GM04503 (cell line): ENCODE results near the gene SEMA5A.

Experiments
- DNase-seq: peaks from one replicate; pipeline ENCODE4 v3.0.0-alpha.2; 2012; ENCODE audit warnings: low read depth

Gene SEMA5A

DNA sequence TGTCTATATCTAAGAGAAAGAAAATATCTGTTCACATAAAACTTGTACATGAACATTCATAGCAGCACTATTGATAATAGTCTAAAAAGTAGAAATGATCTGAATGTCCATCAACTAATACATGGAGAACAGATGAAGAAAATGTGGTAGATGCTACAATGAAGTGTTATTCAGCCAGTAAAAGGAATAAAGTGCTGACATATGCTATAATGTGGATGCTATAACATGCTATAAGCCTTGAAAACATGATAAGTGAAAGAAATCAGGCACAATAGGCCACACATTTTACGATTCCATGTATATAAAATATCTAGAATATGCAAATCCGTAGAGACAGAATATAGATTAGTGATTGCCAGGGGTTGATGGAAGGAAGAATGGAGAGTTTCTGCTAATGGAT, 146.8 kb downstream of the SEMA5A start:
- DNase-seq, result no peak

DNA sequence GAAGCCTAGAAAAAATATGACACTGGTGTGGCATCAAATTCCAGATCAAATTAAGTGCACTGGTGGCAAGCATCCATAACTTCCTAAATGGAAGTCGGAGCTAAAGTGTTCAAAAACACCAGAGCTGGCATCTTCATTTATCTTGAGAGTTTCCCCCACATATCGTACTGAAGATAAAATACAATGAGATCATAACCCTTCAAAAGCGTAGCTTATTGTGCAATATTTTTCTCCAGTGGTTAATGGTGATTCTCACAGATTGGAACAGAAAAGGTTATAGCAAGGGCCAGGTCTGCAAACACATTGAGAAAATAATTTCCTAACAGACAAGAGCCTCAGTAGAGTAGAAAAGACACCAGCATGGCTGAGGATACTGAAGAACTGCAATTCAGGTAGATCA, 147.6 kb downstream of the SEMA5A start:
- DNase-seq, result no peak

DNA sequence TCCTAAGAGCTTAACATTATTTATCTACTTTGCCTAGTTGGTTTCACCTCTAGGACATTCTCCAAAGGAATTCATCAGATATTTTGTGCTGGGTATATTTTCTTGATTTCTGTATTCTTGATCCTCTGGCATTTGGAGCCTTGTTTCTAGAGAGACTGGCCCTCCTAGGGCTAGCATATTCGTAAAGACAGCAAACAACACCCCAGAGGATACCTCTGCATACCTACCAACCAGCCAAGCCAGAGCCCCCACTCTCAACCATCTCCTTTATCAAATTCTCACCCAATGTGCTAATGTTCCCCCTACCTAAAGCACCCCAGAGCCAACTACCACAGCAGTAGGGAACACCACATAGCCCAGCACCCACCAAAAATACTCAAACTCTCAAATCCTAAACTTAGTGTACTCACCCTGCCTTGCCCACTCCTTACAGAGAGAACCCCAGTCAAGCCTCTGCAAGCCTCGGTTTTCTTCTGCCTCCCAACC, 149.5 kb downstream of the SEMA5A start:
- no peak for DNase-seq

DNA sequence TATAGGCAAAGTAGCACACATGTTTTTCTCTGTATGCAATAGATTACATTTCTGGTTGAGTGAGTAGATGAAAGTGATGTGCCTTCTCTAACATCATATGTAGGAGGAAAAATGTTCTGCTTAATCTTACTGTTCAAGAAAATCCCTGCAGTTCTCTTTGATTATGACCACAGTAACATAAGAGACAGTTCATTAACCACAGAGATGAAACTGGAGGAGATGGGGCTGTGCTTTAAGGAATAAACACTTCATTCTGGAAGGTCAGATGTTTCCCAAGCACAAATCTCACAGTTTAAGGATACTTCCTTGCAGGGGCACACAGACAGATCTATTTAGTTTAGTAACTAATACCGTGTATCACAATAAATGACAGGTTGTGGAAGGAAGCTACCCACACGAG, 150.2 kb downstream of the SEMA5A start:
- no peak for DNase-seq

DNA sequence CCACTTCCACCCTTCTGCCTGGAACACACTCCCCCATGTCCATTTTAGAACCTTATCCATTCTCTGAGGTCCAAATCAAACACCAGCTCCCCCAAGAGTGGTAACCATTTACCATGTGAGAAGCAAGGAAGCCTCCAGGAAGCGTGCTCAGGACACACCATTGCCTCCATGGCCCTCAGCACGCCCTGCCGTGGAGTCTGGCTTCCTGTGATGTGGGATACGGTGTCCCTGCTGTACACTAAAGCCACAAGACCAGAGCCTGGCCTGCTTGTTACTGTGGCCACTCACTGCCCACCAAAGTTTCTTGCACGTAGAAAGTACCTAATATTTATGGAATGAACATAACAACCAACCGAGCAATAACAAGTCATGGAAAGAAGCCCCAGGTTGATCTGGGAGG, 151.7 kb downstream of the SEMA5A start:
- no peak for DNase-seq

DNA sequence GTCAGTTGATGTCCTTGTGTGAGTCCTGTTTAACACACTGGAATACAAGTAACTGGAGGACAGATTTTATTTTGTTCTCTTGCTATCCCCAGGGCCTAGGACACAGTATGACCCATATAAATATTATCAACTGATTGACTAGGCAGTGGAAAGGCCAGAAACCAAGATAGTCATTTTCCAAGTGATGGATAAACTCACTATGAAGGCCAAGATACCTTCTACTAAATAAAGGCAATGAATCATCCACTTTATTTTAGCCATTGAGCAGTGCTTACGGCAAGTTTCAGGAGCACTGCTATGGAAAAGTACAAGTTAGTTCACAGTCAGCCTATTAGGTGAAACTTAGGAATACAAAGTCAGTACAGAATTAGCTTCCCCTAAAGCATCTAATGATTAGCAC, 153.2 kb downstream of the SEMA5A start:
- DNase-seq, result no peak

DNA sequence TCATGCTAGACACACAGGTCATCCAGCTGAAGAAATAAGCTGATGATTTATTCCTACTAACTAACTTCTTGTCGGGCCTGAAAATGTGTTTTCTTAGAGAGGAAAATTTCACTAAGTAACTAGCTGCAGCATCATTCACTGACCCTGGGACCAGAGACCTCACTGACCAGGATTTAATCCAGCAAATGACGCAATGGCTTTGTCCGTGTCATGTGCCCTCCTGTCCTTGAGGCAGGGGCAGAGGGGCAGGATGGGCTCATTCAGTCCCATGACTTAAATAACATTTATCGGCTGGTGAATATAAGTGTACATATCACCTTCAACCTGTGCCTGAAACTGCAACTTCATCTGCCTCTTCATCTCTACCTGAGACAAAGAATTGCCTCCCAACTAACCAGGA, 154.8 kb downstream of the SEMA5A start:
- no peak for DNase-seq

DNA sequence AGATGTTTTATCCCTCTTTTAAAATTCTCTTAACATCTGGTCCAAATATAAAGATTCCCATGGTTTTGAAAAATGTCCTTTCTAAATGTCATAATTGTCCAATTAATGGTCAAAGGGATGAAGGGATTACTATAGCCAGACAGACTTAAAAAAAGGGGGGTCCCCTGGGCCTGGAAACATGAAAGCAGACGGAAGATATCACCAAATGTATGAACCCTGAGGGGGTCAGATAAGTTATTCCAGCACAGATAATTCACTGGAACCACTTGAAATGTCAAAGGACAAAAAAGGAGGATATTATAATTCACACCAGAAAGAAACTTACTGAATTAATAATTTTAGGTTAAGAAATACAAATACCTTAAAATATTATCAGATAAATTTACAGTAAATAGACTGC, 155.8 kb downstream of the SEMA5A start:
- no peak for DNase-seq

DNA sequence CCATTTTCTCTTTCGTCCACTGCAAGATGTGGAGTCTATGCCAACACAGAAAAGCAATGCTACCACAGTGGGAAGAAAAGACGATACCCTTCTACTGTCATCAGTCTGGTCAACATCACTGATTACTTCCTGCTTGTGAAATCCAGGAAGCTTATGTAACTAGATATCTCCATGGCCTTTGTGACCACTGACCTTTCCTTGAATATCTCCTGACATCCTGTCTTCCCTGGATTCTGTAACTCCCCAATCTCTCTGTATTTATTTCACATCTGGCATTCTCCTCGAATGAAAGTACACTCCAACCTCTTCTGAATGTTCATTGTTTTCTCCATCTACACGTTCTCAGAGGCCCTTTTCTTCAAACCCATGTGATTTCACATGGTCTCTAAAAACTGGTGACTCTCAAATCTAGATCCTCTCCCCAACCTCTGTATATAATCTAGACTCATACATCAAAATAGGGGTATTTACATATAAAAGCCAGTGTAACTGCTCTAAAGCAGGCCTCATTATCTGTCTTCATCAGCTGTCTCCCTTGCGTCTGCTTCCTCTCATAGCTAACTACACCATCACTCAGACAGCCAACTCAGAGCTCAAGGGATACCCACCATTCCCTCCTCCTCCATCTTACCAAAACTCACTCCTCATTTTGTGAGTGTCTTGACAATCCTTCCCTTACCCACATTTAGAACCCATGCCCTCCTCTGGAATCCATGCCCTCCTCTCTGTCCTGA, 156.8 kb downstream of the SEMA5A start:
- no peak for DNase-seq

DNA sequence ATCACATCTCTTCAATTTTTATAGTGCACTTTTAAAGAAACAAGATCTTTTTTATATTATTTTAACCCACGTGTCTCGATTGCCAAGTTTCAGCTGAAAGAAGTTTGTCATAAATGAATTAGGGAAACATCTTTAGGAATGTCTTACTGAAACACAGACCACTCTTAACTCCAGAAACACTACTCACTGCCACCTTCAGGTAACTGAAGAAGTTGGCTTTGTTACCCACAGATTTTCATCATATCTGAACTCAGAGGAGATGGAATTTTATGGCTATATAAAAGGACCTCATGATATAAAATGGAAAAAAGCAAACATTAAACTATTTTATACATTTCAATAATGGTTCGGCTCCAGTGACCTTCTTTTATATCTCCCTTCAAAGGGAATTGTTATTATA, 158.0 kb downstream of the SEMA5A start:
- DNase-seq, result no peak

DNA sequence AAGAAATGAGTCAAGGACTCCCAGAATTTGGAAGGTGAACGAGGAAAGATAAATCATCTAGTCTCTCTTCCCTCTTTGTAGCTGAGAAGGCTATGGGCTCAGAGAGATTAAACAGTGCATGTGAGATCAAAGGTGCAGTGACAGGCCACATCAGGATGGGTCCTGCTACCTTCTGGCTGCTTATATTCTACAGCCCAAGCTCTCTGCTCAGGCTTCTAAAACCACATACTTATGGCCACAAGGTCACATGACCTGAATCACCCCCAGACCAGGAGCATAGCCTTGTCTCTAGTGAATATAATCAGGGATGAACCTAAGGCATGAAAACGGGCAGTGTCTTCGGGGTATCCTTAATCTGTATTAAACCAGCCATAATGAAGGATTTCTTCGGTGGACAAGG, 158.9 kb downstream of the SEMA5A start:
- DNase-seq, result no peak

DNA sequence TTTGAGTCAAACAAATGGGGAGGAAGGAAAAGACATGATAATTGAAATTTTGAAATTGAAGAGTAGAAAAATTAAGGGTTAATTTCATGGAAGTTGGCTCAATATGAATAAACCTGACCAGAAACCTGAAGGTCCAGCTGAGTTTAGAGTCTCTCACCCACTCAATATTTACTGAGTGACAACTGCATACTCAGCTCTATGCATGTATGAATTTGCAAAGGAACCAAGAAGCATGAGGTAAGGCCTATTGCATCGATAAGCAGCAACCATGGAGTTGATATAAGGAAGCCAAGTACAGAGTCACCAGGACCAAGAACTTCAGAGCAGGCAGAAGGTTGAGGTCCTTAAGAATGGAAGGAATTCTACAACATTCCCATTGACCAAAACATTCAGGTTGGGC, 163.4 kb downstream of the SEMA5A start:
- DNase-seq, result no peak

DNA sequence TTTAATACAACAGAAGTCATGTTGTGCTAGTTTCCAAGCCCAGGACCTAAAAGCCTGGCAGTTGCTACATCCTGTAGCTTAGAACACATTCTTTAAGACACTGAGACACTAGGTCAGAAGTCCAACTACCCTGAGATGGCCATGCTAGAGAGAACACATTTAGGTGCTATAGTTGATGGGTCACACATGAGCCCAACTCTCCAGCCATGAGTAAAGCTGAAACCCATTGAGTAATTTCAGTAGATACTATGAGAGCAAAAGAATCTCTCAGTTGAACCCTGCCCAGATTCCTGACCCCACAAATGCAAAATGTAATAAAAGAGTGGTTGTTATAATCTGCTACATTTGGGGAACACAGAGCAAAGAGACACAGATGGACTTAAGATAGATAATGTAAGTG, 164.4 kb downstream of the SEMA5A start:
- DNase-seq, result no peak

DNA sequence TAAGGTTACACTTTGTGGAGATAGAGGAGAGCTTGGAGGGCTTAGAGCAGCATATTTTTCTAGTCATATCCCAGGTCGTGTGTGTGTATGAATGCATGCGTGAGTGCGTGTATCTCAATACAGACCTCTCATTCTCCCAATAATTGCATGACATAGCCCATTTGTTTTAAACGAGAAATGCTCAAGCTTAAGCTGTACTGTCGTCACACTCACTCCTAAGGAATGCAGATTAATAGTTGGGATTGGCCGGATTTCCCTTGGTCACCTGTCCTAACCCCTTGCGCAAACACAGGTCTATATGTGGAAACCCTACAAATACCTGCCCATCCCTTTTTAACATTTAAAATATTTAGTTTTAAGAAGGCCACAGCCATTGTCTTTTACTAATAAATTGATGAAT, 165.8 kb downstream of the SEMA5A start:
- no peak for DNase-seq

DNA sequence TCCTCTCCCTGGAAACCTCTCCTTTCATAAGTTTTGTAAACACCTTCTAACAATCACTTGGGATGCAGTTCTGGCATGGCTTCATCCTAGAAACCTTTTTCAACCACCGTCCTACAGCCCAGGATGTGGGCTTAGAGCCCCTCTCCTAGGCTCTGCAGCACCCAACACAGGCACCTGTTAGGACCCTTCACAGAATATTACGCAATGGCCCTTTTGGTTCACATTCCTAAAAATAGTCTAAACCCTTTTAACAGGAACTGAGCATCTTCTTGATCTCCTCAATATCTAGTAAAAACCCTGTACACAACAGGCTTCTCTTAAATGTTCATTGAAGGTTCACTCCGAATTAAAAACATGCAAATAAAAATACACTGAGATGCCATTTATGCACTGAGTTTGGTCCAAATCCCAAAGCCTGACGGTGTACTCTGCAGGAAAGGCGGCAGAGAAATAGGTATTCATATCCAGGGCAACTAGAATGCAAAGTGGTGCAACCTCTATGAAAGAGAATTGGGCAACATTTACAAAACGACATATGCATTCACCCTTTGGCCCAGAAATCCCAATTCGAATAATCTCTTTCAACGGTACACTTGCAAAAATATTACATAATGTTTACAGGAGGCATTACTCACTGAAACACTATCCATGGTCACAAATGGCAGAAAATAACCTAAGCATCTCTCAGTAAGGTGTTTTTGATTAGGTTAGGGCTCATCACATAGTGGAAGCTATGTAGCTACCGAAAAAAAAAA, 169.3 kb downstream of the SEMA5A start:
- no peak for DNase-seq

DNA sequence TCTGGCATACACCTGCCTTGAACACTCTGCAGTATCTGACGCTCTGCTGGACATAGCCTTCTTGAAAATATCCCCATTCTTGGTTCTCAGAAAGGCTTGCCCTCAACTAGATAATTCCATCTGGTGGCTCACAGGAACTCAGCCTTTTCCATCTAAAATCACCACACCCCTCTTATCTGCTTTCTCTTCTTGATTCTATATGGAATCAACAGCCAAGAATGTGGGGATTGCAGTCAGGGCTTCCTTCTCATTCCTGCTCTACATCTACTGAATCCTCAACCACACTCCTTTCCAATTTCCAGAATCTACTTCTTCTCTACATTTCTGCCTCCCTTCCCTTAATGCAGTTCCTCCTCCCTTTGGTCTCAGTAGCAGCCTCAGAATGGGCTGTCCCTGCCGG, 170.1 kb downstream of the SEMA5A start:
- DNase-seq, result no peak

DNA sequence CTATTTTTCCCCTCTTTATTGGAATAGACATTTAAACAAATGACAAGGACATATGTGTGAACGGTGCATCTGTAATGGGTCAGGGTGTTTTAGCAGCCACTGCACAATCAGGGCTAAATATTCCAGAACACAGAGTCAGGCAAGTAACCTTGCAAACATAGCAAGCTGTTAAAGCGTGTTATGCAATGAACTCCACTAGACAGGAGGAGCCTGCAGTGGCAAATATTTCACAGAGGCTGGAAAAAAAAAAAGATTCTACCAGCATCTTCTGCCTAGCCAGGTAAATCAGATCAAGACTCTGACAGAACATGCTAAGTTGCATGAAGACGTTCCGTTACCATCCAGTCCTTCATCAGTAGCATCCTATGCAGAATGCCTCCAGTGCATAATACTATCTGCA, 171.8 kb downstream of the SEMA5A start:
- DNase-seq, result no peak

DNA sequence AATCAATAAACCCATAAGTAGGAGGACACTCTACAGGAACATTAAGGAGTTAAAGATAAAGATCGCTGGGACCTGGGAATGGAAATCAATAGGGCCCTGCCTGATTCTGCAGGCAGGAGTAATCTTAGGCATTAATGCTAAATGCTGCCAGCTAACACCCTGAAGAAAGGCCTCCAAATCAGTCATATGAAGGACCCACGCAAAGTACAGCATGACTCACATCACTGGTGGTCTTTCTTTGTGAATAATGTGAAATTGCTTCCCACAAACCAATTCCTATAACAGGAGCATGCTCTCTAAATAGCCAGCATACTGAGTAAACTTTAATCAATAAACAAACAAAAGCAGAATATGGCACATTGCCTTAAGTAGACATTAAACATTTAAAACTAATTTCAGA, 172.3 kb downstream of the SEMA5A start:
- DNase-seq, result no peak

DNA sequence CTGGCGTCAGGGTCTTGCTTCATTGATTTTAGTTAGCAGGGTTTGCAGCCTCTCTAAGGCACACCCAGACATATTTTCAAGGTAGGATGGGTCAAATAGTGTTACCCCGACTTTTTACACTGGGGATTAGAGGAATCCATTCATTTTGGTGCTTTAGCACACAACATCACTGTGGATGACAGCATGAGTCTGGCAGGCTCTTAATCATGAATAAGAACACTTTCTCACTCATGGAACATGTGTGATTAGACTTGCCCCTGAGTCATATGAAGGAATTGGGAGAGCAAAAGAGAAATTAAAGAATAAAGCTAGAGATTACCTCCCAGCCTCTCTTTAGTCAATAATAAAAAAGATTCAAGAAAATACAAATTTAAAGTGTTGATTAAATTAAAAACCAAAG, 175.6 kb downstream of the SEMA5A start:
- DNase-seq, result no peak

DNA sequence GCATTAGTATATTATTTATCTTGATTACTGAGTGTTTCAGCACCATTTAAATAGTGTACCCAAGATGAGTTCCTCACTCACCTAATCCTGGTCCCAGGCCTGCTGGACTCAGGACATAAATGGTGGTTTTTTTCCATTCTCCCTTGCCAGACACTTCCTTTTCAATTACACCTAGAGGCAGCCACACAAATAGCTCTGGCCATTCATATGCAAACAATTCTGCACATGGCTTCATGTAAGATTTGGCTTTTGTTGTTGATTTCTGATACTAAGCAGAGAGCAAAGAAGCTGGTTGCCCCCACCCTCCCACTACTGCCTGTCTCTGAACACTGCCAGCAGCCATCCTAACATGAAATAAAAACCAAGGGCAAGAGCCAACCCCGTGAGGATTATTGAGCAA, 180.4 kb downstream of the SEMA5A start:
- DNase-seq, result no peak

DNA sequence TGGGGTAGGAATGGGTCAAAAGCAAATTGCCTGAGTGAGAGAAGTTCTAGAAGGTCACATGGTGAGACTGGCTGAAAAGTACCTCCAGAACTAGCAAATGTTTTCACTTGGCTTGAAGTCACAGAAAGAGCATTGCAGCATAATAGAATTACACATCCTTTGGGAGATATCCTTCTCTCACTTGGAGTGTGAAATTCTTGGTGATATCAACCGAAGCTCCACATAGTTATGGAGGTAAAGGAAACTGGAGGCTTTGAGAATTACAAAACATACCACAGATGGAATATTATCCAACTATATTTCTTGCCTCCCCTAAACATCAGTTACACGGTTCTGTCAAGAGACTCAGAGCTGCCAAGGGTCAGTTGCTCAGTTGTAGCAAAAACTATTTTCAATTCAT, 182.4 kb downstream of the SEMA5A start:
- no peak for DNase-seq

DNA sequence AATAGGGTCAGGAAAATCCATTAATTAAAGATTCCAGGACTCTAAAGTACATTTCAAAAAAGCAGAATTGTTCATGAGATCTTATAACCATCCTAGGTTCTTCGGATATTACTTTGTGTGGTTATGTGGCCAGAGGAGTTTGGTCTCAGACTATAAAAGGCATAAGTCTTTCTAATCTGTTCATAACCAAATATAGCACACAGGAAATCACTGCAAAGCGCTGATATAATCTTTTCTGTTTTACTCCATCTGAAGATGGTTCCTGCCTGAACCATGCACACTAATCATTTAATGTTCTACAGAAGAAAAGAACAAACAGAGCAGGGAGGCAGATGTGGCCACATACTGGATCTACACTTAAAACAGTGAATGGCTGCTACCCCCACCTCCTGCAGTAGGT, 182.8 kb downstream of the SEMA5A start:
- DNase-seq, result no peak

DNA sequence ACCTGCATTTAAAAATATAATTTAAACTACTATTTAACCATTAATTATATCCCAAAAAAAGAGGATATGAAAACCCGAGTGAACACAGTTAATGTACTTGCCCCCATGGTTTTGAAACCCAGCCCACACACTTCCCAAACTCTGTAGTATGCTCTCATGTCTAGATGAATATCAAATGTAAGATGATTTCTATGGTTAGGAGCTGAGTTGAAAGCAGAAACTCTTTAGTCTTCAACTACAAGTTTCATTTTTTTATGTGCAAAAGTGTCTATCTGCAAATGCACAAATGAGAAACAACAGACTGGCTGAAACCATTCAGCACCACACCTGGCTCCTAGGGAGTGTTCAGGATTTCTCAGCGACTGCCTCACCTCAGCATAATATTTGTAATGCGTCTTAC, 183.3 kb downstream of the SEMA5A start:
- no peak for DNase-seq

DNA sequence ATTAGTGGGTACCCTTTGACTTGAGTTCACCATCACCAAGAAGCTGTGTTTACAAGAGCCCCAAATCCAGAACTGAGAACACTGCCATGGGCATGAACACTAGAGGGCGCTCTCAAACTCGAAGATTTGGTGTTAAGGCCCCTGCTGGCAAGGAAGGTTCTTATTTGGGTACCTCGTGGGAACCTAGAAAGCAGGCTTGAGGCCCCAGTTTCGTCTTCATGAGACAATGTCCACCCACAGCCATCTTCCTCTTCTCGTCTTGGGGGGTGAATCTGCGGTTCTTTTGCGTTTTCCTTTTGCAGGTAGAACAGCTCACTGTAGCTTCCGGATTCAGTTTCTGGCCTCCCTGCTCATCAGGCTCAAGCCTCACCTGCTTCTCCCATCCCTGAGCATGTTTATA, 184.0 kb downstream of the SEMA5A start:
- DNase-seq, result no peak
